GM21367 (cell line): ENCODE measurements around the gene MAP2K1.
"Not testable (repeated sequence)": the region's sequence is repeated elsewhere in the genome, so short reads cannot be mapped to it uniquely, and the experiment has no call there.

Source experiments
- ATAC-seq: cut with Tn5 transposase; IDR thresholded peaks from one replicate; pipeline ENCODE4 v1.9.1; 2021; ENCODE audit not compliant: unreplicated experiment

MAP2K1 gene

GRCh38 chr15:66386204-66387123, at the start of gene MAP2K1:
Gene MAP2K1 (plus strand): TSS chr15:66386912. CDS start chr15:66387348, 436 bp downstream.
- ATAC-seq, result peak; percentile 63

GRCh38 chr15:66348530-66348929, 38.2 kb upstream of the MAP2K1 start:
- ATAC-seq, result not testable (repeated sequence)

GRCh38 chr15:66356077-66356358, 30.7 kb upstream of the MAP2K1 start:
- no peak for ATAC-seq

GRCh38 chr15:66356359-66357236, 30.1 kb upstream of the MAP2K1 start, which contains the start of gene TIPIN:
Gene TIPIN (minus strand): TSS chr15:66356685. CDS start chr15:66352947, 3,738 bp downstream.
- ATAC-seq, result peak; percentile 85

DNA sequence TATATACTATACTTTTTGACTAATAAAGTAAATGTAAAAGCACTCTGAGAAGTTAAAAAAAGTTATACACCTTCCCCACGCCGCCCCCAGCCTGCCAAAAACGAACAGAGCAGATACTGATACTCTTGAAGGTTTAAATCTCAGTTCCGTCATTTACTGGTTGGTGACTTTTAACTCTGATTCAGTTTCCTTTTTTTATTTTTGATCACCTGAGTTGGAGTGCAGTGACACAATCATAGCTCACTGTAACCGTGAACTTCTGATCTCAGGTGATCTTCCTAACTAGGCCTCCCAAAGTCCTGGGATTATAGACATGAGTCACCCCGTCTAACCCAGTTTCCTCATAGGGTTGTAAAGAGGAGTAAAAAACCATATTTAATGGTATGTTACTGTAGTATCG, 27.0 kb upstream of the MAP2K1 start:
- no peak for ATAC-seq

GRCh38 chr15:66361745-66362460, 24.8 kb upstream of the MAP2K1 start:
- not testable (repeated sequence) for ATAC-seq

- no peak for ATAC-seq
Observed at GRCh38 chr15:66362776-66363175, 23.9 kb upstream of the MAP2K1 start.

- ATAC-seq, result no peak
Observed at GRCh38 chr15:66364944-66365528, 21.7 kb upstream of the MAP2K1 start.

DNA sequence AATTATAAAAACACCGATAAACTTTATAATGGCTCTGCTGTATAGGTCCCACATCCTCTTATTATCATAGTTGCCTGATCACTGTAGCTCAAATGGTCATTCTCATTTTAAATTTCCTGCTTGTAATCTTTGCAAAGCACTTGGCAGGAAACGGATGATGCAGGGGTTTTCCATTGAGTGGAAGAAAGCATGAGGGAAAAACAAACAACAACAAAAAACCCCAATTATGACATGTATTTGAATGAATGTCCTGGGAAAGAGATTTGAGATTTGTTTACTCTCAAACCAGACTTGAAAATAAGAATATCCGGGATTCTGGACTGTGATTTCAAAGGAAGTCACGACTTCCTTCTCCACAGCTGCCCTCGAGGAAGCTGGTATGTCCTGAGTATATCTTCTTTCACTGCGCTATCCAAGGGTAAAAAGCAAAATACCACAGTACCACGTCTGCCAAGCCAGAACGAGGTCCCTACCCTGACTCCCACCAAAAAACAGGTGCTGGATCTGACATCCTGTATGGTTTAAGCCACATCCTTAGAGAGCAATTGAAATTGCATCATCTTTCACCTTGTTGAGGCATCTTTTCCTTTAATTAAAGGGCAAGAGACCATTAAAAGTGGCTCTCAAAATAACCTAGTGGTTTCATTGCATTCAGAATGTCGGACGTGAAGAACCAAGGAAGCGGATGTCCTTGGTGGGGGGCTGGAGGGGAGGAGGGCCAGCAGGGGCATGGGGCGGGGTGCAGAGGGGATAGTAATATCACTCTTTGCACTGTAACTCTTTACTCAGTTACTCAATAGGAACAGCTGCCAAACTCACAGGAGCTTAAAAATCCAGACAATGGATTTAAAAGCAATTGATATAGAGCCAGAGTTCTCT, 16.7 kb upstream of the MAP2K1 start:
- ATAC-seq, result no peak

- ATAC-seq, result no peak
Observed at GRCh38 chr15:66374179-66374578, 12.5 kb upstream of the MAP2K1 start.

DNA sequence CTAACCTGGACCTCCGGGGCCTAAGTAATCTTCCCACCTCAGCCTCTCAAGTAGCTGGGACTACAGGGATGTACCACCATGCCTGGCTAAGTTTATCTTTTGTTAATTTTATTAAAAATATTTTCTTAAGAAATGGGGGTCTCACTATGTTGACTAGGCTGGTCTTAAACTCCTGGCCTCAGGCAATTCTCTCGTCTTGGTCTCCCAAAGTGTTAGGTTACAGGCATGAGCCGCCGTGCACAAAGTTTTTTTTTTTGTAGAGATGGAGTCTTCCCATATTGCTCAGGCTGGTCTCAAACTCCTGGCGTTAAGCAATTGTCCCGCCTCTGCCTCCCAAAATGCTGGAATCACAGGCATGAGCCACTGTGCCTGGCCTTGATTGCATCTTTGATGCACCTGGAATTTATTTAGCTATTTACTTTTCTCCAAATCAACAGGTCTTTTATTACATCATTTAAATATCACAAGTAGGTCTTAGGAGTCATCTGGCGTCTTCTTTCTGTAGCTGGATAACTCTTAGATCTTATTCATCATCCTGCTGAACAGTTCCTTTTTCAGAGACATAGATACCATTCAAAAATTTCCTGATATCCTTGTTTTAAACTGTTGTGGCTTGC, 7.8 kb upstream of the MAP2K1 start:
- no peak for ATAC-seq

DNA sequence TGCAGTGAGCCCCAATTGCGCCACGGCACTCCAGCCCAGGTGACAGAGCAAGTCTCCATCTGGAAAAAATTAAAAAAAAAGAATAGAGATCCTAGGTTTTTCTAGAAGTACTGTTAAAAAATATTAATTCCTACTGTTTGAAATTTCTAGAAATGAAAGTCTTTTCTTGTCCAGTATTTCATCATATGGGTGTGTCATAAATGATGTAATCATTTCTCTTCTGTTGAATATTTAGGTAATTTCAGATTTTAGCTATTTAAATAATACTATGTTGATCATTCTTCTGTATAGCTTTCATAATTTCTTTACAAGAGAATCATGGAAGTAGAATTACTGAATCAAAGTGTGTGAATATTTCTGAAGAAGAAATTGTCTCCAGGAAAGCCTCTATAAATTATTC, 5.3 kb upstream of the MAP2K1 start:
- not testable (repeated sequence) for ATAC-seq

DNA sequence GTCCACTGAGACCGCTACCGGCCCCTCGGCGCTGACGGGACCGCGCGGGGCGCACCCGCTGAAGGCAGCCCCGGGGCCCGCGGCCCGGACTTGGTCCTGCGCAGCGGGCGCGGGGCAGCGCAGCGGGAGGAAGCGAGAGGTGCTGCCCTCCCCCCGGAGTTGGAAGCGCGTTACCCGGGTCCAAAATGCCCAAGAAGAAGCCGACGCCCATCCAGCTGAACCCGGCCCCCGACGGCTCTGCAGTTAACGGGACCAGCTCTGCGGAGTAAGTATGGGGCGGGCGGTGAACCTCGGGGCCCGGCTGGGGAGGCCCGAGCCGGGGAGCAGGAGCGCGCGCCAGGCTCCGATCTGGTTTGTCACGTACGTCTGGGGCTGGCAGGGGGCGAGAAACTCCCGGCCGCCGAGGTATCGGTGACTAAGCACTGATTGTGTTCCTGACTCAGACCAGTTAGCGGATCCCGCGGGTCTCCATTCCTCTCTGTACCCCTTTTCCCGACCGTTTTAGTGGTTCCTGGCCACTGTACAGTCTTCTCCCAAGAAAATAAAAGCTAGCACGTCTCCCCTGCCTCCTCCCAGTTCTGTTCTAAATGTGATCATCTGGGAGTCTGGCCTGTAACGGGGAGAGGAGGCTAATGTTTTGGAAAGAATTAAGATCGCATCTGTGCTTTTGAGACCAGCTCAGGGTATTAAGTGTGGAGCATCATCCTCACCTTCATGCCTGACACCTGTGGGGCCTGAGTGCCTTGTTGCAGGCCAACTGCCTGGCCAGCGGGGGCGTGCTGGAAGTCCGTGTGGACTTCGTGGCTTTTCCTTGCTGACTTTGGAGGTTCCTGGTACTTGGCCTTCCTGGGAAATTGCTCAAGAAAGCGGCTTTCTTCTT, 691 bp downstream of the MAP2K1 start:
- peak; percentile 13 for ATAC-seq

DNA sequence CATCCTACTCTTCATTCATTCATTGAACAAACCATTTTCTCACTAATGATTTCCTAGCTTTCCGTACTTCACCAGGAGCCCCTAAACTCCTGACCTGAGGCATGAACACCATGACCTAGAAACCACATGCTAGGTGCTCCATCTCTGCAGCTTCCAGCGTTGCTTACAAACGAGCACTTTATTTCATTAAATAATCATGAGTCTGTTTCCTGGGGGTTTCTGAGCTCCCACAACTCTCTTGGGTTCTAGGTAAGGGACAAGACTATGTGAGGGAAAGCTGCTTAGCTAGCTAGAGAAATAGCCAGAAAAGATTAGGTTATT, 1.3 kb downstream of the MAP2K1 start:
- ATAC-seq, result no peak

DNA sequence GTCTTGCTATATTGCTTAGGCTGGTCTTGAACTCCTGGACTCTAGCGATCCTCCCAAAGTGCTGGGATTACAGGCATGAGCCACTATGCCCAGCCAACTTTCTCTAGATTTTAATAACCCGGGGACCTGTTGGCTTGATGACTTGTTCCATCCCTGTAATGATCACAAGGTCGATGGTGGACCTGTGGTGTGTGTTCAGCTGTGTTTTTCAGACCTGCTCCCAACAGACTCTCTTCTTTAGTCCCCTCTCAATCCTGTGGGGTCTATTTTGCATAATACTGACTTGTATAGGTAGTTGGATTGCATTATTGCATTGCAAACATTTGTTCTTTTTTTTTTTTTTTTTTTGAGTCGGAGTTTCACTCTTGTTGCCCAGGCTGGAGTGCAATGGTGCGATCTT, 1.9 kb downstream of the MAP2K1 start:
- no peak for ATAC-seq

- ATAC-seq, result no peak
Observed at GRCh38 chr15:66389098-66389858, 2.6 kb downstream of the MAP2K1 start.

- ATAC-seq, result no peak
Observed at GRCh38 chr15:66389859-66390381, 3.2 kb downstream of the MAP2K1 start.

- no peak for ATAC-seq
Observed at GRCh38 chr15:66390678-66391077, 4.0 kb downstream of the MAP2K1 start.
